Esophagus muscularis mucosa (tissue), 4 donors: ENCODE data around the gene PHACTR1. TPM values are rescaled to one million over a fixed set of nuclear protein-coding genes. Genes with fewer than 3 reads are reported as not detected.

ENCODE experiments used
- DNase-seq: peaks from one replicate; pipeline ENCODE4 v3.0.0-alpha.2; 2017; ENCODE audit errors: extremely low spot score
- H3K27ac ChIP-seq, 4 donors: fragments of 200-600 bp; sonication (generic); replicated peaks in 1 of 4; 1 replicate in 3 of 4; 2 replicates in 1 of 4; pipeline ENCODE4 v1.5.1; 2016 to 2019; ENCODE audit warnings: mild to moderate bottlenecking in 1 of 4
- H3K27me3 ChIP-seq, 4 donors: fragments of 200-600 bp; sonication (generic); one replicate each; pipeline versions ENCODE4 v1.5.1 to v1.6.0; 2016 to 2019
- H3K36me3 ChIP-seq, 4 donors: fragments of 200-600 bp; sonication (generic); one replicate each; pipeline ENCODE4 v1.5.1; 2016 to 2019
- H3K4me1 ChIP-seq, 4 donors: fragments of 200-600 bp; sonication (generic); one replicate each; pipeline ENCODE4 v1.5.1; 2016 to 2019
- H3K4me3 ChIP-seq, 4 donors: fragments of 200-600 bp; sonication (generic); 1 replicate in 2 of 4; 2 replicates in 2 of 4; pipeline ENCODE4 v1.5.1; 2016 to 2019; ENCODE audit warnings: mild to moderate bottlenecking in 4 of 4, moderate library complexity in 1 of 4
- H3K9me3 ChIP-seq, 4 donors: fragments of 200-600 bp; sonication (generic); 1 replicate in 3 of 4; 2 replicates in 1 of 4; pipeline ENCODE4 v1.5.1; 2016 to 2019
- CTCF ChIP-seq, 3 experiments: fragments of 200-600 bp in 2 of 3; fragments of 450-650 bp in 1 of 3; sonication (generic) in 2 of 3; IDR thresholded peaks; one replicate each; pipeline ENCODE4 v1.5.1; 2017 to 2019; ENCODE audit warnings: antibody characterized with exemption in 3 of 3, mild to moderate bottlenecking in 2 of 3, moderate library complexity in 1 of 3
- EP300 ChIP-seq: sonication (generic); formaldehyde crosslinking; IDR thresholded peaks from one replicate; pipeline ENCODE4 v1.6.1; 2017; ENCODE audit warnings: antibody characterized with exemption
- POLR2A ChIP-seq: fragments of 450-650 bp; IDR thresholded peaks from one replicate; pipeline ENCODE4 v1.6.1; 2017; ENCODE audit warnings: antibody characterized with exemption, moderate library complexity, mild to moderate bottlenecking, low read depth
- POLR2AphosphoS5 ChIP-seq, 2 donors: sonication (generic); formaldehyde crosslinking; IDR thresholded peaks; one replicate each; pipeline ENCODE4 v1.6.1; 2017; ENCODE audit warnings: antibody characterized with exemption in 2 of 2
- WGBS: methylation state at CpG from one replicate; pipeline ENCODE4 v1.1.5; 2018; 5-methylcytosine and 5-hydroxymethylcytosine counted together
- intact Hi-C: fragments of 100-400 bp; cut with DNase I; formaldehyde crosslinking; loops from one replicate; pipeline ENCODE4 v1.15.1; 2023
- total RNA-seq, 4 donors: library from RNA; depleted of rRNA; stranded (reverse); fragments of >200 nt; gene quantifications; one replicate each; pipeline versions ENCODE4 v1.1.0 to v1.2.1, GENCODE V29; 2016

The PHACTR1 gene
- total RNA-seq, 4 donors from 2014 or later: 0.83 to 4.2 (median 3.1) TPM

- Histone ChIP-seq H3K36me3 (no peaks in the 10 kb centered on the region), H3K9me3 (no peaks in the 10 kb centered on the region), H3K4me1 (peaks cover 0 to 10% (median 5%) of the 10 kb centered on the region in 4 donors), H3K27me3 (peaks cover 0 to 27% (median 0%) of the 10 kb centered on the region in 4 donors), H3K27ac (no peak overlapping the region), H3K4me3 (no peak overlapping the region)
- intact Hi-C loops: no loop called here
- no peak for TF ChIP-seq CTCF (IDR thresholded peaks at IDR 0.05)
- no peak for TF ChIP-seq POLR2A
- TF ChIP-seq EP300: no peak
- TF ChIP-seq POLR2AphosphoS5 (IDR thresholded peaks at IDR 0.05): no peak
- DNase-seq: no peak
- 85% methylated on average over 4 of the region's 4 CpGs for WGBS
Measured at GRCh38 chr6:12899046-12899833, 182.7 kb downstream of the PHACTR1 start.

GRCh38 chr6:12903246-12903645 lies 186.7 kb downstream of the PHACTR1 start:
- H3K36me3 ChIP-seq: no peaks in the 10 kb centered on the region
- WGBS: 16% methylated on average over 1 of the region's 1 CpG
- no peak overlapping the region for H3K4me3 ChIP-seq
- no peak for DNase-seq
- intact Hi-C loops: no loop called here
- no peak for TF ChIP-seq POLR2A
- TF ChIP-seq EP300: no peak
- TF ChIP-seq POLR2AphosphoS5 (IDR thresholded peaks at IDR 0.05): no peak
- TF ChIP-seq CTCF (IDR thresholded peaks at IDR 0.05): no peak
- H3K9me3 ChIP-seq: no peaks in the 10 kb centered on the region
- peaks cover 0 to 10% (median 5%) of the 10 kb centered on the region in 4 donors for H3K4me1 ChIP-seq
- H3K27ac ChIP-seq: no peak overlapping the region
- peaks cover 0 to 21% (median 0%) of the 10 kb centered on the region in 4 donors for H3K27me3 ChIP-seq

- no peak overlapping the region for H3K27ac ChIP-seq
- H3K36me3 ChIP-seq: no peaks in the 10 kb centered on the region
- H3K4me1 ChIP-seq: no peaks in the 10 kb centered on the region
- TF ChIP-seq POLR2A (no peak), CTCF (IDR thresholded peaks at IDR 0.05) (no peak), EP300 (no peak), POLR2AphosphoS5 (IDR thresholded peaks at IDR 0.05) (no peak)
- H3K9me3 ChIP-seq: no peaks in the 10 kb centered on the region
- H3K27me3 ChIP-seq: no peaks in the 10 kb centered on the region
- DNase-seq: no peak
- H3K4me3 ChIP-seq: no peak overlapping the region
- intact Hi-C loops: no loop called here
- 80% methylated on average over 6 of the region's 6 CpGs for whole genome bisulfite sequencing
Measured at GRCh38 chr6:12909833-12910232, 193.3 kb downstream of the PHACTR1 start.

- intact Hi-C loops: no loop called here
Measured at GRCh38 chr6:12911427-12911826, 194.9 kb downstream of the PHACTR1 start.

More at GRCh38 chr6:12911427-12911826, 194.9 kb downstream of the PHACTR1 start:
- Histone ChIP-seq H3K27me3 (no peaks in the 10 kb centered on the region), H3K36me3 (no peaks in the 10 kb centered on the region), H3K4me3 (no peak overlapping the region), H3K9me3 (no peaks in the 10 kb centered on the region), H3K4me1 (no peaks in the 10 kb centered on the region), H3K27ac (no peak overlapping the region)
- no peak for DNase-seq
- no peak for TF ChIP-seq POLR2A
- peak; percentile 39 to 61 (median 51) for TF ChIP-seq CTCF (IDR thresholded peaks at IDR 0.05)
- 13% methylated on average over 2 of the region's 2 CpGs for WGBS
